Suprapubic skin (tissue), 4 donors: ENCODE data around the gene CMPK2.

Experiments used
- CTCF ChIP-seq, 2 donors: fragments of 200-600 bp in 1 of 2; fragments of 450-650 bp in 1 of 2; sonication (generic) in 1 of 2; IDR thresholded peaks; one replicate each; pipeline ENCODE4 v1.5.1; 2016 to 2019; ENCODE audit warnings: antibody characterized with exemption in 2 of 2, mild to moderate bottlenecking in 1 of 2, moderate library complexity in 1 of 2
- EP300 ChIP-seq: sonication (generic); formaldehyde crosslinking; IDR thresholded peaks from one replicate; pipeline ENCODE4 v1.6.1; 2017; ENCODE audit warnings: antibody characterized with exemption
- POLR2A ChIP-seq, 2 donors: fragments of 450-650 bp; IDR thresholded peaks; one replicate each; pipeline ENCODE4 v1.6.1; 2017; ENCODE audit warnings: antibody characterized with exemption in 2 of 2, mild to moderate bottlenecking in 2 of 2, moderate library complexity in 2 of 2
- POLR2AphosphoS5 ChIP-seq, 3 donors: sonication (generic); formaldehyde crosslinking; IDR thresholded peaks; one replicate each; pipeline ENCODE4 v1.6.1; 2017; ENCODE audit warnings: antibody characterized with exemption in 3 of 3

- no peak for TF ChIP-seq POLR2A (IDR thresholded peaks at IDR 0.05)
- TF ChIP-seq CTCF (IDR thresholded peaks at IDR 0.05) = no peak
- TF ChIP-seq POLR2AphosphoS5 (IDR thresholded peaks at IDR 0.05) = no peak
- TF ChIP-seq EP300 = no peak
Observed at GRCh38 chr2:6885551-6885950, 19.8 kb upstream of the CMPK2 start.
